A204.1 (cell line): ENCODE results near the gene ZFAND2B.
"Not testable (repeated sequence)": the region's sequence is repeated elsewhere in the genome, so short reads cannot be mapped to it uniquely, and the experiment has no call there.

ENCODE experiments used
- FAIRE-seq: peaks from 2 replicates; lab custom pipeline; 2012; peaks lifted over from hg19 to GRCh38; lab: Jason Lieb, UNC

ZFAND2B gene

GRCh38 chr2:219175928-219176817 is 30.4 kb upstream of the ZFAND2B start:
- FAIRE-seq, result no peak

- no peak for FAIRE-seq
Measured at GRCh38 chr2:219176818-219177551, 29.6 kb upstream of the ZFAND2B start, which contains the start of gene CNPPD1. Gene CNPPD1 (minus strand): TSS chr2:219176925. CDS start chr2:219176828, 97 bp downstream.

DNA sequence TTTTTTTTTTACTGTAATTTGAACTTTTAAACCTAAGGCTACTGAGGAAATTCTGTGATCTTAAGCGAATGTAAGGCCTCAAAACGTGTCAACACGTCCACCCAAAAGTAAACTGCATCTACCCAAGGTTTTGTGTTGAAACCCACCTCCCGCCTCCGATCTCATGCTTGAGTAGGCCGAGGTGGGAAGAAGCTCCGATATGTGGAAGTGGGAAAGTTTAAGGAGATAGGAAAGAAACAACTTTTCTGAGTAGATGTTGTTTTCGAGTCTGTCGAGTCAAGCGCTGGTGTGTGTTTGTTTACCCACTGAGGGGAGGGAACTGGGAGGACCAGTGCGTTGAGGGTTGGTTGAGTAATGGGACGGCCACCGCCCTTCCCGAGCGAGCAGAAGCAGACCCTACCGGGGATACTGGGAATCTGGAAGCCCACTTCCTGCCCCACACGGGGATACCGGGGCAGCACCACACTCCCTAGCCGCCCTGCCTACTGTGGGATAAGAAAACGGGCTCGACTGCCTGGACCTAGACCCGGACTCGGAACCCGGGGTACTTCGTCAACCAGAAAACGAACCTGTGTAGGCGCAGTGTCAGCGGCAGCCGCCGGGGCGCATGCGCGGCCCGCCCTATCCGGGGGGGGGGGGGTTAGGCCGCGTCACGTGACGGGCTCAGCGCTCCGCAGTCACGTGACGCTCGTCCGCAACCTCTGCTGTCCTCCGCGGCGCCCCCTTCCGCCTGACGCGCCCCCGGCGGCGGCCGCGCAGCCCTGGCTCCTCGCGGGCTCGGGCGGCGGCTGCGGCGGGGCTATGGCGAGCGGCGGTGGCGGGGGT is 28.8 kb upstream of the ZFAND2B start, which contains the start of gene RETREG2:
Gene RETREG2 (plus strand): TSS at position 724 of the 825 bp plus-strand sequence. CDS start 78 bp downstream, at position 802.
- no peak for FAIRE-seq

DNA sequence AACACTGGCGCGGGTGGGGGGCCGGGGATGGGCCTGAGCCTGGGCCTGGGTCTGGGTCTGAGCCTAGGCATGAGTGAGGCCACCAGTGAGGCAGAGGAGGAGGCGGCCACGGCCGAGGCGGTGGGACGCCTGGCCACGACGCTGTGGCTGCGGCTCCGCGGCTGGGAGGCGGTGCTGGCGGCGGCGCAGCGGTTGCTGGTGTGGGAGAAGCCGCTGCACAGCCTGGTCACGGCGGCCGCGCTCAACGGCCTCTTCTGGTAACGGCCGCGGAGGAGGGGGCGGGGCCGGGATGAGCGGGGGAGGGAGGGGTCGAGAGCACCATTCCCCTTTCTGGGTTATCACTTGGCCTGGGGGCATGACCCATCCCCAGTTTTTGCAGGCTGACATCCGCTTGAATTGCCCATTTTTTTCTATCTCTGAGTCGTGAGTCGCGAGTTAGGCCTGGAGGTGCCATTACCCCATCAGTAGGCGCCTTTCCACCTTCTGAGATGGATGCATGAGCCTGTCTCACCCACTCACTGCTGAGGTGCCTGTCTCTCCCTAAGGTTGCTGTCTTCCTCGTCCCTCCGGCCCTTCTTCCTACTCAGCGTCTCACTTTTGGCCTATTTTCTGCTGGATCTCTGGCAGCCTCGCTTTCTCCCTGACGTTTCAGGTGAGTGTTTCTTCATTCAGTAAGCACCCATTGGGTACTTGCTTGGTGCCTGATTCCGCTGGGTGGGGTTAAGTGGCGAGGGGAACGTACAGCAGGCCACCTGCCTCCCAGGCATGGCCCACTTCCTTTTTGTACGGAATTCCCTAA is 28.0 kb upstream of the ZFAND2B start:
- FAIRE-seq, result no peak

GRCh38 chr2:219179601-219180465 is 26.7 kb upstream of the ZFAND2B start:
- FAIRE-seq, result no peak

- no peak for FAIRE-seq
Measured at GRCh38 chr2:219180961-219181360, 25.6 kb upstream of the ZFAND2B start.

- FAIRE-seq, result no peak
Measured at GRCh38 chr2:219181531-219181930, 25.1 kb upstream of the ZFAND2B start.

GRCh38 chr2:219182331-219183150 is 24.0 kb upstream of the ZFAND2B start:
- no peak for FAIRE-seq

DNA sequence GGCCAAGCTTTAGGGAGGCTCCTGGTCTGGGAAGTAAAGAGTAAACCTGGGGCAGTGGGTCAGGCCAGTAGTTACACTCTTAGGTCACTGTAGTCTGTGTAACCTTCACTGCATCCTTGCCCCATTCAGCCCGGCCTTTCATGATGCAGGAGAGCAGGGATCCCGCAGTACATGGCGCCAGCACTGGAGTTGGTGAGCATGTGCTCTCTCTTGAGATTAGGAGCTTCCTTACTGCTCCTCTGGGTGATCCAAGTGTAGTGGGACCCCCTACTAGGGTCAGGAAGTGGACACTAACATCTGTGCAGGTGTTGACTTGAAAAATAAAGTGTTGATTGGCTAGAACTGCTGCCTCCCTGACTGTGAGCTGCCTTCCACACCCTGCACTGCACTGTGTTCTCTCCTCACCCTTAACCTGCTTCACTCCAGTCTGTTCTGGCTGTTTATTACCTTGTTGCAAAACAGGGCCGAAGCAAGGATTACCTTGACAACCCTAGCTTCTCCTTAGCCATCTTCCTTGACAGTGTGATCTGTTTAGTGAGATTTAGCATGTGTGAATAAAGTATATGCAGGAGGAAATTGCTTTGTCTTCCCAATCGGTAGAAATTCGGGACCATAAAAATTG is 23.3 kb upstream of the ZFAND2B start:
- no peak for FAIRE-seq

- no peak for FAIRE-seq
Measured at GRCh38 chr2:219184121-219184520, 22.5 kb upstream of the ZFAND2B start.

DNA sequence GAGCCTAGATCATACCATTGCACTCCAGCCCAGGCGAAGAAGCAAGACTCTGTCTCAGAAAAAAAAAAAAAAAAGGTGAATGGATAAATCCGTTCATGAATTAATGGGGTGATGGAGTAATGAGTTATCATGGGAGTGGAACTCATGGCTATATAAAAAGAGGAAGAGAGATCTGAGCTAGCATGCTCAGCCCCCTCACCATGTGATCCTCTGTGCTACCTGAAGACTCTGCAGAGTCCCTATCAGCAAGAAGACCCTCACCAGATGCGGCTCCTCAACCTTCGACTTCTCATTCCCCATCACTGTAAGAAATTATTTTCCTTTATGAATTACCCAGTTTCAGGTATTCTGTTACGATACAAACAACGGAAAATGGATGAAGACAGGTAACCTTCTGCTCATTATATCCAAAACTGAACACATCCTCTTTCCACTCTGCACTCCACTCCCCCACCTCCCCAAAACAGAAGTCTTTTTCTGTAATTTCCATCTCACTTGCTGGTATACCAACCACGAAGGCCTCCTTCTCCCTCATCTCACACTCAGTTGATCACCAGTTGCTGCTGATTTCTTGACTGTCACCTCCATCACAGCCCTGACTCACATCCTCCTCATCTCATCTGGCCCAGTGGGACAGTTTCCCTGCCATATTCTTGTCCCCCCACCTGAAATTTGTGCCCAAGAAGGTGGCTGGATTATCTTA is 19.7 kb upstream of the ZFAND2B start:
- no peak for FAIRE-seq

DNA sequence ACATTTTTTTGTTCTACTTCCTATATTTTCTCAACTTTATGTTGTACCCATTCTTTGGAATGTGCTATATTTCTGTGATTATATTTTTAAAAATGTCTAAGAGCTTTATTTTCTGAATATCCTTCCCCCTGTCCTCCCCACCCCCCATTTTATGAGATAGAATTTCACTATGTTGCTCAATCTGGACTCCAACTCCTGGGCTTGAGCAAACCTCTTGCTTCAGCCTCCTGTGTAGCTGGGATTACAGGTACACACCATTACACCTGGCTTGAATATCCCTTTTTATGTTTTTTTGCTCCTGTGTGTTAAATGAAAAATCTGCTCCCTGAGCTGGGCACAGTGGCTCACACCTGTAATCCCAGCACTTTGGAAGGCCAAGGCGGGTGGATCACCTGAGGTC is 9.2 kb upstream of the ZFAND2B start:
- FAIRE-seq, result no peak

- no peak for FAIRE-seq
Measured at GRCh38 chr2:219198974-219199373, 7.6 kb upstream of the ZFAND2B start.

GRCh38 chr2:219199470-219200211 is 6.9 kb upstream of the ZFAND2B start:
- no peak for FAIRE-seq

- not testable (repeated sequence) for FAIRE-seq
Measured at GRCh38 chr2:219200502-219201326, 5.9 kb upstream of the ZFAND2B start.

DNA sequence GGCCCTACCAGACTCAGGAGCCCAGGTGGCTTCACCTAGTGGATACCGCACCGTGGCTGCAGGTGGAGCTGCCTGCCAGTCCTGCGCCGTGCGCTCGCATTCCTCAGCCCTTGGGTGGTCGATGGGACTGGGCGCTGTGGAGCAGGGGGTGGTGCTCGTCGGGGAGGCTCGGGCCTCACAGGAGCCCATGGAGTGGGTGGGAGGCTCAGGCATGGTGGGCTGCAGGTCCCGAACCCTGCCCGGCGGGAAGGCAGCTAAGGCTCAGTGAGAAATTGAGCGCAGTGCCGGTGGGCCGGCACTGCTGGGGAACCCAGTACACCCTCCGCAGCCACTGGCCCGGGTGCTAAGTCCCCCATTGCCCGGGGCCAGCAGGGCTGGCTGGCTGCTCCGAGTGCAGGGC is 5.3 kb upstream of the ZFAND2B start:
- not testable (repeated sequence) for FAIRE-seq
